HG03432 (cell line): ENCODE results near the gene USP2.

Experiments used
- ATAC-seq: cut with Tn5 transposase; IDR thresholded peaks from one replicate; pipeline ENCODE4 v1.9.1; 2021; ENCODE audit warnings: mild to moderate bottlenecking, moderate library complexity; ENCODE audit not compliant: unreplicated experiment

Gene USP2

DNA sequence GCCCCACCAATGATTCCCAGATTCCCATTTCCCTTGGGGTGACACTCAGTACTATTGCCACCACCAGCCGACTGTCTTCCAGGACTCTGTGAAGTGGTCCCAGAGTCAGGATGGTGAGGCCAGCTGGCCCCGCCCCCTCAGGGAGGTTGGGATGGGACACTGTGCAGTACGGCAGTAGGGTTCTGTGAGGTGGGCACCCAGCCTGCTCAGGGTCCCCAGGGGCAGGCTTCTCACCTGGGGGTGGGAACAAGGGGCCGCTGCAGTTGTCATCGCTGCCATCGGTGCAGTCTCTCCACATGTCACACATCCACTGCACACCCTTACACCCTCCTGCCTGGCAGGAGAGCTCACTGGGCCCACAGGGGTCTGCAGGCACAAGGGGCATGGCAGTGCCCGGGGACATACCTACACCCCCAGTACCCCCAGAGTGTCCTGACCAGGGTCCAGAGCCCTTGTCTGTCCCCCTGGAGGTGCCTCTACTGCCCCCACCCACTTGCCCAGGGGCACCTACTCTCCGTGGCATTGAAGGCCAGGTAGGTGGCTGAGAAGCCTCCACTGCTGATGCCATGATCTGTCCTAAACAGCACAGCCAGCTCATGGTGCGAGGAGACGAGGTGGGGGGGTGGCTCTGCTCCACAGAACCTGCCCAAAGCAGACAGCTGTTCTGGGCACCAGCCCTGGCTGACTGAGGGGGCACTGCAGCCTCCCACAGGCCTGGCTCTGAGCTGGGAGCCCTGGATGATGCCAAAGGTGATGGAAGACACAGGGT, 38.9 kb downstream of the USP2 start:
- ATAC-seq = no peak

- ATAC-seq = no peak
These were observed 39.5 kb downstream of the USP2 start for GRCh38 chr11:119342023-119342300.

DNA sequence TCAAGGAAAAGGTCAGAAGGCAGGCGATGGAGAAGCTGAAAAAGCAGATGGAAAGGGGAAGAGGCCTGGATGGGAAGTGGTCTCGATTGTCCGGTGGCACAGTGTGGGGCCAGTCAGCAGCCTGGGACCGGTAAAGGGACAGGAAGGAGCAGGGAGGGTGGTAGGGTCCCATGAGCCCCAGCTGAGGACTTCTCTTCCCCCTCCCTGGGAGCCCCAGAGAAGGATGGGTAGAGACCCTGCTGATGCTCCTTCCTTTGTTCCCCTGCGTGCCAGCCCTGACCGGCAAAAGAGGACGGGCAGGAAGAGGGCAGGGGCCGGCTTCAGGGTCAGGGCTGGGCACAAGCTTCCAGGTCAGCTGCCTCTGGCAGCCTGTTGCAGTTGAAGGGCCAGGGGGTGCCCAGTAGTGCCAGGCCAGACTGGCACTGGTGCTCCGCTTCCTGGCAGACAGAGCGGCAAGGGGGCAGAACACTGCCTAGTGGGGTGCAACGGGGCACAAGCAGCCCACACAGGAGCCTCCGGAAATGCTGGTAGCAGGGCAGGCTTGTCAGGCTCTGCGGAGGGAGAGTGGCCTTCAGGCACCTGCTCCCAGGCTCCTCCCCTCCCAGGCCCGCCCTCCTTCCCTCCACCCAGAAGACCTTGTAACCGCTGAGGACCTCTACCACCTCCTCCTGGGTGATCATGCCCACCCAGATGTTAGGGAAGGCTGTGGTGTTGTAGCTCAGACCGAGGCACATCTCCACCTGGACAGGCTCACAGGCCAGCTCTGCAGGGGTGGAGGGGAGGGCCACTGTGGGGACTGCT, 40.1 kb downstream of the USP2 start:
- ATAC-seq = no peak

DNA sequence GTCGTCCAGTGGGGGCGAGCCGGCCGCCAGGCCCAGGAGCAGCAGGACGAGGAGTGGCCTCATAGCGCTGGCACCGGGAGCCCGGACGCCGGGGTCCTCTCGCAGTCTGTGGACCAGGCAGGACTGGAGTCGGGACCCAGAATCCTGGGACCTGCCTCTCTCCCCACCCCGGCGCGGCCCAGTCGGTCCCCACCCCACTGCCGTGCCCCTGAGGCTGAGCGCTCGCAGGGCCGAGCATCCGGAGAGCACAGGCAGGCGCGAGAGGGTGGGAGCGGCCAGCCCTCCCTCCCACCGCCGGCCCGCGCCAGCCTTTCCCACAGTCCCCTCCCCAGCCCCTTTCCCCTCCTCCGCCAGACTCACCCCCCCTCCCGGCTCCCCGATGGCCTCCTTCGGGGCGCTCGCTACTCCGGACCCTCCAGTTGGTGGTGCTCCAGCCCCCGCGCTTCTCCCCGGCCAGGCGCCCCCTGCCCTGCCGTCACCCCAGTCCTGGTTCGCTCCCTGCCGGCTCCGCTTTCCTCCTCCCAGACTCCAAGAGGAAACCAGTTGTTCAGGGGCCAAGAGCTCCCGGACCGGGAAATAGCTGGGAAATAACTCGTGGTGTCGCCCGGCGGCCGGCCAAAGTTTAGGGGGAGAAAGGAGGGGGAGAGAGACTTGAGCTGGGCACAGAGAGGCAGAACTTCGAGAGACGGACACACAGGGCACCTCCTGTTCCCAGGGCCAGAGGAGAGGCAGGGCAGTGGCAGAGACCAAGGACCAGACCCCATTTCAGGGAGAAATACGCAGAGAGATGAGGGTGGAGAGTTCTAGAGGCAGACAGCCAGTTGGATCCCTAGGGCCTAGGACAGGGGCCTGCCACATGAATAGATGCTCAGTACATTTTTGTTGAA, 40.9 kb downstream of the USP2 start, which contains the start of gene C1QTNF5:
Gene C1QTNF5, minus strand, starts transcription at position 549 of the 887 bp plus-strand sequence. Its CDS starts 486 bp downstream, at position 63.
- no peak for ATAC-seq

- ATAC-seq = no peak
These were observed 41.7 kb downstream of the USP2 start for GRCh38 chr11:119339589-119340334.

DNA sequence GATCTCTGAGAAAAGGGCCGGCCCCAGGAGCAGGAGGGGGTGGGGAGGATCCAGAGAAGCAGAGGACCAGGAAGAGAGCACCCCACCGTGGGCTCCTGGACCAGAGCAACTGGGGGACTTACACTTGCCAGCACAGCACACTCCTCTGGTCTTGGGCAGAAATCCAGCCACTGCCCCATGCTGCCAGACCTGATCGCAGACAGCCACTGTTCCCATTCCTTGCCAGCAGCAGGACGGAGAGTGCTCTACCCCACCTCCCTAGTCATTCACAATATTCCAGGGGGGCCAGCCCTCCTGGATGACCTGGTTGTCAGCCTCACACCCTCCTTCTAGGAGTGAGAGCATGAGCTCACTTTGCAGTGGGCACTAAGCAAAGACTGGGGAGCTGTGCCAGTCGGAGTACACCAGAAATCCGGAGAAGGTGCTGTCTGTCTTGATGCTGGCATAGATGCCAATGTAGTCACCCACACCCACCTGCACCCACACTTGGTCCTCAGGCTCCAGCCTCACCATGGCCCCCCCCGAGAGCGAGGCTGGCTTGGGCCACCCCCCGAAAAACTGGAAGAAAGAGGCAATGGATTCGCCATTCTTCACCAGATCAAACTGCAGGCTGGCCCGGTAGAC, 42.4 kb downstream of the USP2 start:
- ATAC-seq = no peak

DNA sequence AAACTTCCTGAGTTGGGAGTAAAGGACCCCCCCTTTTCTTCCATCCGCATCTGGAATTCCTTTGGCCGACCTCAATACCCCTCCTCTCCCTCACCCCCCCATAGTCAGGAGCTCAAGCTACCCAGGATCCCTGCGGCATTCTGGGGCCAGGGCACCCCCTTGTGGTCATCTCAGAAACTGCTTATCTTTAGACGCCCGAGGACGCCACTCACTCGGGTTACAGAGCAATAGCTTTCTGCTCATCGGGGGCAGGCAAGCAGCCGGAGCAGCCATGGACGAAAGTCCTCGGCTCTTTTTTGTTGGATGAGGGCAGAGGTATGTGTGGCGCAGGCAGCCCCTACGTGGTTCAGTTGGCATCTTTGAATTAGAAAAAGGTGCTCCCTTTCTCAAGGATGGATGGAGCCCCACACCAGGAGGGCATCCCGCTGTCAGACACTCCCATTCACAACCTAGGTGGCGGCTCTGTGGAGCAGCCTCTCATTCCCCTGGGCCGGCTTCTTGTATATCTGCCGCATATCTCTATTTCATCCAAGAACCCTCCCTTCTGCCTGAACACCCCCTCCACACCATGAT, 43.1 kb downstream of the USP2 start:
- ATAC-seq = no peak

GRCh38 chr11:119337581-119338317, 43.7 kb downstream of the USP2 start:
- no peak for ATAC-seq

DNA sequence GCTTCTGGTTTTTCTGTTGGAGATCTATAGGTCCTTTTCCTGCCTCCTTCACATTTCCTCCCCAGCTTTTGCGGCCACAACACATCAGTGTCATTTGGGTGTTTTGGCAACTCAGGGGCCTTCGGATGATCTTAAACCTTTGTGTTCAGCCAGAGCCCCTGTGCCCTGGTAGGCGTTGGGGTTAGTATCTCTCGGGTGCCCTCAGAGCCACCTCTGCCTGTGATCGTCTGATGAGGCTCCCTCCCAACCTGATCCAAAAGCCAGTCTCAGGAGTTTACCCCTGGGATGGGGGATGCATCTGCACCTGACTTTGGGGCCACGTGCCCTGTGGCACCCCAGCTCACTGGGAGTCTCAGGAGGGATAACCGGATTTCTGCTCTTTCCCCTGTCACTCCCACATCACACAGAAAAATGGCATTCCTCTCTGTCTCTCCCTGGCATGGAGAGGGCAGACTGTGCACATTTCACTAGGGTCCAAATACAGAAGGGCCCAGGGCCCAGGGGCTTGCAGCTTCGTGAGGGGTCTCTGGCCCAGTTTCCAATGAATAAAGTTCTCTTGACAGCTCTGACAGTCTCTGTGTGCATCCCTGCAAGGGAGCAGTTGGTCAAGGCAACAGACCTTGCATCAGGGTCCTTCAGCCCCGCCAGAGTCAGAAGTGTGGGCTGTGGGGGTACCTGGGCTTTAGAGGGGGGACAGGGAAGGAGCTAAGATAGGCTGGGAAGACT, 44.6 kb downstream of the USP2 start:
- ATAC-seq = no peak

- no peak for ATAC-seq
These were observed 45.6 kb downstream of the USP2 start for GRCh38 chr11:119335655-119336543.

DNA sequence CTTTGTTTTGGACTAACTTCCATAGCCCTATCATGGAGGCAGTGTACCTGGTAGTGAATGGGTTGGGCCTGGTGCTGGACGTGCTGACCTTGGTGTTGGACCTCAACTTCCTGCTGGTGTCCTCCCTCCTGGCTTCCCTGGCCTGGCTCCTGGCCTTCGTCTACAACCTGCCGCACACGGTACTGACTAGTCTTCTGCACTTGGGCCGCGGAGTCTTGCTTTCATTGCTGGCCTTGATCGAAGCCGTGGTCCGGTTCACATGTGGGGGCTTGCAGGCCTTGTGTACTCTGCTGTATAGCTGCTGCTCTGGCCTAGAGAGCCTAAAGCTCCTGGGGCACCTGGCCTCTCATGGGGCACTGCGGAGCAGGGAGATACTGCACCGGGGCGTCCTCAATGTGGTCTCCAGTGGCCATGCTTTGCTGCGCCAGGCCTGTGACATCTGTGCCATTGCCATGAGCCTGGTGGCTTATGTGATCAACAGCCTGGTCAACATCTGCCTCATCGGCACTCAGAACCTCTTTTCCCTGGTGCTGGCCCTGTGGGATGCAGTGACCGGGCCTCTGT, 46.3 kb downstream of the USP2 start:
- no peak for ATAC-seq

DNA sequence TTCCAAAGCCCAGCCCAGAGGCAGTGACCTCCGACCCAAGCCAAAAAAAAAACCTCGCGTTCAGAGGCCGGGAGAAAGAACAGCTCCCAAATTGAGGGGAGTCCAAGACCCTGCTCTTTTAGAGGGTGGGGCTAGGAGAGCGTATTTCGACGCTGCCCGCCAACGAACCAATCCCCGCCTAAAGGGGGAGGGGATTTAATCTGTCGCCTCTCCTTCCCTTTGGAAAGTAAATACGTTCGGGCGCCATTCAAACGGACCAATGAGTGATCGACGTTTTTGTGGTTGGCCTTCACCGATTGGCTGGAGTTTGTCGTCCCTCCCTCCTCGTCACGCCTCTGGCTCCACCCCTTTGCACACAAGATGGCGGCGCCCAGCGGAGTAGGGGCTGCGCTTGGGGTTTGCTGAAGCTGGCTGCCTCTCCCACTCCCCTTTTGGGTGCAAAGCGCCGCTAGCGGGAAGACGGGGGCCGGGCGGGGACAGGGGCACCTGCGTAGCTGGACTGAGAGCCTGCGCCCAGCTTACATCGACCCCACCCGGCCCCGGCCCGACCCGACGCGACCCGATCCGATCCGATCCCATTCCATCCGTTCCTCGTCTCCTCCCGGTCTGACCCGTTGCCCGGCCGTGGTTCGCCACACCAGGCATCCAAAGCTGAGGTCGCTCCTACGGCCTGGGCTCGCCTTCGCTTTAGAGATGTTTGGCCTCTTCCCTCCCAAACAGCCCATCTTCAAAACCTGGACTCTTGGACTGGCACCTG, 47.1 kb downstream of the USP2 start, which contains the start of gene RNF26:
Gene RNF26, plus strand, starts transcription at position 354 of the 757 bp plus-strand sequence. CDS start 596 bp downstream, outside the sequence.
- peak; percentile 92 for ATAC-seq

DNA sequence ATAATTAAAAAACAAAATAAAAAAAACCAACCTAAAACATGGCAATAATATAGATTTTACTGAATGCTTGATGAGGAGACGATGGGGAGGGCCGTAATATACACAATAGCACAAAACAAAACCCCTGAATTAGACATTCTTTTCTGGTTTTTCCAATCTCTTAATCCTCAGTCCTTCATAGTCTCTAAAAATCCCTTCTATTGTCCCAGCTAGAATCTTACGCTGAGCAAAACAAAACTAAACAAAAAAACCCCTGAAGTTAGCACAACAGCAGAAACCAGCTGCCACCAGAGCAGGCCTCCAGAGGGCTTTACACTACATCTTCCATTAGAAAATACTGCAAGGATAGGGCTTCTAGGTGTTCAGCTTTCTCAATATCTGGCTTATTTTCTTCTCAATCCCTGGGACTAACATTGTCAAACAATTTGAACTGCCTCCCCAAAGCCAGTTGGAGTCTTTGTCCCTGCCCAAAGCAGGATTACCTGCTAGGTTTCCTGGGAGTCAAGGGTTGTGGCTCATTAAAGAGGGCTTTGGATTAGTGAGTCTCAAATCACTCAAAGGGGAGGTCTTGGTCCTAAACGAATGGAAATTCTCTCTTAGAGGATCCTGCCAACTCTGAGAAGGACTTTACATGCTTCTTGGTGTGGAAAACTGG, 49.3 kb downstream of the USP2 start:
- ATAC-seq = no peak

- no peak for ATAC-seq
These were observed 51.3 kb downstream of the USP2 start for GRCh38 chr11:119330237-119330636.

DNA sequence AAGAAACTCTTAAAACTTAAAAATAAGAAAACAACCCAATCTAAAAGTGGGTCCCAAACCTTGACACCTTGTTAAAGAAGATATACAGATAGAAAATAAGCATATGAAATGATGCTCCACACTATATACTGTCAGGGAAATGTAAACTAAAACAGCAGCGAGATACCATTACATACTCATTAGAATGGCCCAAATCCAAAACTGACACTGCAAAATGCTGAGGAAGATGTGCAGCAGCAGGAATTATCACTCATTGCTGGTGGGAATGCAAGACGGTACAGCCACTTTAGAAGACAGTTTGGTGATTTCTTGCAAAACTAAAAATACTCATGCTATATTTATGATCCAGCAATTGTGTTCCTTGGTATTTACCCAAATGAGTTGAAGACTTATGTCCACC, 52.2 kb downstream of the USP2 start:
- no peak for ATAC-seq

DNA sequence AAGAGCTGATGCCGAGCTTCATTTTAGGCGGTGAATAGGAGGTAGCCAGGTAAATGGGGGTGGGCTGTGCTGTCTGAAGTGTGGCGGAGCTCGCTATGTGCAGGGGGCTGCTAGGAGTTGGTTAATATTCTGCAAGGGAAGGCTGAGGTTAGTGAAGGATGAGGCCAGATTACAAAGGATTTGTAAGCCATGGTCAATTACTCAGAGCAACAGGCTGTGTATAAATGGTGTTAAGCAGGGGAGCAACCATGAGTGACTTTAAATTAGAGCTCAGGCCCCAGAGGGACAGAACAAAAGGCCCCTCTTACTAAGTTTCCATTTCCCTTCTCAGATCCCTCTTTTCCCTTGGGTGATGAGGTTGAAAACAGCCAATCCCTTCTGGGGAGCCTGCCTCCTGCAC, 57.3 kb downstream of the USP2 start:
- no peak for ATAC-seq
